T1000 (cell line): ENCODE measurements around the gene CKM.
"Not testable (repeated sequence)": the region's sequence is repeated elsewhere in the genome, so short reads cannot be mapped to it uniquely, and the experiment has no call there.

ENCODE experiments used
- DNase-seq: peaks from one replicate; lab custom pipeline; 2025; ENCODE audit warnings: mixed read lengths; lab: John Stamatoyannopoulos, UW

The CKM gene

DNA sequence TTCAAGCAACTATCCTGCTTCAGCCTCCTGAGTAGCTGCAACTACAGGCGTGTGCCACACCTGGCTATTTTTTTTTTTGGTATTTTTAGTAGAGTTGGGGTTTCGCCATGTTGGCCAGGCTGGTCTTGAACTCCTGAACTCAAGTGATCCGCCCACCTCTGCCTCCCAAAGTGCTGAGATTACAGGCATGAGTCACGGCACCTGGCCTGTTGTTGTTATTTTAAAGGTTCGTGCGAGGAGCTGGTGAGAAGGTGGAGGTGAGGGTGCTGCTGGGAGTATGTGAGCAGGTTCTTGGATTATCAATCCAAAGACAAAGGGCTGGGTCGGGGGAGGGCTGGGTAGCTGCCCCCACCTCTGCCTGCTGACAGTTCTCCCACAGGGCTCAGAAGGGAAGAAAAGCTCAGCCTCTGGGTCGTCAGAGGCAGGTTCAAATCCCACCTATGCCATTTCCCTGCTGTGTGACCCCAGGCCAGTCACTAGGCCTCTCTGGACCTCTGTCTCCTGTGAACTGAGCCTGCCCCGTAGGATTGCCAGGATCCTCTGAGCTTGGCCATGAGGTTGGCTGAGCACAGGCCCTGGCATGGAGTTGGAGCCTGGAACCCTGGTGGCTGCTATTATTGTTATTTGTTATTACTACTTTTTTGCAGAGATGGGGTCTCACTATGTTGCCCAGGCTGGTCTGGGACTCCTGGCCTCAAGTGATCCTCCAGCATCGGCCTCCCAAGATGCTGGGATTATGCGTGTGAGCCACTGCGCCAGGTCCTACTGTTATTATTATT, 1.5 kb downstream of the CKM start:
- no peak for DNase-seq

DNA sequence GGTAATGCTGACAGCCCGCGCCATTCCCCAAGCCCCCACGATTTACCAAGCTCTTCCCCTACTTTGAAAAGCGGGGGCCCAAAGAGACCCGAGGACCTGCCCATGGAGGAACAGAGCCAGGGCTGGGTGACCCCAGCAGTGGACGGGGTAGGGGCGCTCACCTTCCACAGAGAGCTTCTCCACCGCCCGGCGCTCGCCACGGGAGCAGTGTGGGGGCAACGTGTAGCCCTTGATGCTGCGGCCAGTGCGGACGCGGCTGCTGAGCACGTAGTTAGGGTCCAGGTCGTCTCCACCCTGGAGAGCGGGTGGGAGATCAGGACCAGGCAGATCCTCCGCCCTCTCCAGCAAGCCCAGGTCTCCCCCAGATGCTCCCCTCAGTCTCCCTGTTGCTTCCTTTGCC, 7.4 kb downstream of the CKM start:
- no peak for DNase-seq

DNA sequence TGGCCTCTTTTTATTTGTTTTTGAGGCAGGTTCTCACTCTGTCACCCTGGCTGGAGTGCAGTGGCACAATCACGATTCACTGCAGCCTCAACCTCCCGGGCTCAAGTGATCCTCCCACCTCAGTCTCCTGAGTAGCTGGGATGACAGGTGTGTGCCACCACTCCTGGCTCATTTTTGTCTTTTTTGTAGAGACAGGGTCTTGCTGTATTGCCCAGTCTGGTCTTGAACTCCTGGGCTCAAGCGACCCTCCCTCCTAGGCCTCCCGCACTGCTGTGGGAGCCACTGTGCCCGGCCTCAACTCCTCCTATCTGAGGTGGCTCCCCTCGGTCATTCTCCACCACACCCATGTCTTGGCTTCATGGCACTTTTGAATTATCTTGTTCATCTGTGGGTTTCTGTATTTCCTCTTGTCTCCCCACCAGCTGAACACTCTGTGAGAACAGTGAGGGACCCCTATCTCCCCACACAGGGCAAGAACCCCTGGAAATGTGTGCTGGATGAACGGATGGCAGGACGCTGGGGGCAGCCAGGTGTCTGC, 7.9 kb downstream of the CKM start:
- no peak for DNase-seq

DNA sequence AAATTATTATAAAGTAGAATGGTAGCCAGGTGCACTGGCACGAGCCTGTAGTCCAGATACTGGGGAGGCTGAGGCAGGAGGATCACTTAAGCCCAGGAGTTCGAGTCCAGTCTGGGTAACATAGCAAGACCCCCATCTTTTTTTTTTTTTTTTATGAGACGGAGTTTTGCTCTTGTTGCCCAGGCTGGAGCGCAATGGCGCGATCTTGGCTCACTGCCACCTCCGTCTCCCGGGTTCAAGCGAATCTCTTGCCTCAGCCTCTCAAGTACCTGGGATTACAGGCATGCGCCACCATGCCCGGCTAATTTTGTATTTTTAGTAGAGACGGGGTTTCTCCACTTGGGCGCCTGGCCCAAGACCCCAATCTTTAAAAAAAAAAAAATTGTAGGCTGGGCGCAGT, 10.4 kb downstream of the CKM start:
- not testable (repeated sequence) for DNase-seq

DNA sequence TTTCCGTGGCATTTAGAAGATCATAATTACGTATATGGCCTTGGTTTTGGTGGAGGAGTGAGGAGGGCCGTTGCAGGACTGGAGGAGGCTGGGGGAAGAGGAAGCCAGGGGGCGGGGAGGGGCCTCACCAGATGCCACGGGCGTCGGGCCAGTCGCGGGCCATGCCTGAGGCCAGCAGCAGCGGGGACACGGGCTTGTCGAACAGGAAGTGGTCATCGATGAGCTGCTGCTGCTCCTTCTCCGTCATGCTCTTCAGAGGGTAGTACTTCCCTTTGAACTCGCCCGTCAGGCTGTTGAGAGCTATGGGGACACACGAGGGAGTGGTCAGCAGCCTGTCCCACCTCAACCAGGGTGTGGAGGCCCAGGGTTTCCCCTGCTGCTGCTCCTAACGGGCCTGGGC, 11.1 kb downstream of the CKM start:
- no peak for DNase-seq

DNA sequence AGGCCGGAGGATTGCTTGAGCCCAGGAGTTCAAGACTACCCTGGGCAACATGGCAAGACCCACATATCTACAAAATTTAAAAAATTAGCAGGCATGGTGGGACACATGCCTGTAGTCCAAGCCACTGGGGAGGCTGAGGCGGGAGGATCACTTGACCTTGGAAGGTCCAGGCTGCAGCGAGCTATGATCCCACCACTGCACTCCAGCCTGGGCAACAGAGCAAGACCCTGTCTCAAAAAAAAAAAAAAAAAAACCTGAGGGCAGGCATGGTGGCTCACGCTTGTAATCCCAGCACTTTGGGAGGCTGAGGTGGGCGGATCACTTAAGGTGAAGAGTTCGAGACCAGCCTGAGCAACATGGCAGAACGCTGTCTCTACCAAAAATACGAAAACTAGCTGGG, 13.4 kb downstream of the CKM start:
- not testable (repeated sequence) for DNase-seq

DNA sequence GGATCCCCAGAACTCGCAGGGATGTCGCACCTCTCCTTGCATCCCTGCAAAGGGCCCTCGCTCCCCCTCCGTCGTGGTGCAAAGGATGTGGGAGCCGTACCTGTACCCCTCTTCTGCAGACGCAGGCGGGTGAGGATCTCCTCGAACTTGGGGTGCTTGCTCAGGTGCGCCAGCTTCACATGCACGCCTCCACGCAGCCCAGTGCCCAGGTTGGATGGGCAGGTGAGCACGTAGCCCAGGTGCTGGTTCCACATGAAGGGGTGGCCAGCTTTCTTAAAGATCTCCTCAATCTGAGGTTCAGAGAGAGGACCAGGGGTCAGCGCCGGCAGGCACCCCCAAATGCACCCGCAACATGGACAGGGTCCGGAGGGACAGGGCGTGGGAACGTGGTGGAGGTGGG, 15.3 kb downstream of the CKM start:
- DNase-seq: no peak

DNA sequence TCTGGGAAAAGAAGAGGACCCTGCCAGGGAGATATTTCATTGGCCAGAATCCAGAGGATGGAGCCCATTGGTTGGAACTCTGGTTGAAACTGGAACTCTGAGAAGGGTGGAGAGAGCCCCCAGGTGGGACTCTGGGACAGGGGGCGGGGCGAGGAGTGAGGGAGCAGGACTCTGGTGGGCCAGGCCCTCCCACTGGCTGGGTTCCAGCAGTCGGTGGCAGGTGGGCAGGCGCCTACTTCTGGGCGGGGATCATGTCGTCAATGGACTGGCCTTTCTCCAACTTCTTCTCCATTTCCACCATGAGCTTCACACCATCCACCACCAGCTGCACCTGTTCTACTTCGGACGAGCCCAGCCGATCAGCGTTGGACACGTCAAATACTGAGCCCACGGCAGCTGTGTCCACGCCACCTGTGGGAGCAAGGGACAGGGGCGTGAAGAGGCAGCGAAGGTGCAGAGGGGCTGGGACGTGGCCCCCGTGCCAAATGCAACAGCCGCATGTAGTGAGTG, 16.1 kb downstream of the CKM start:
- DNase-seq: no peak

DNA sequence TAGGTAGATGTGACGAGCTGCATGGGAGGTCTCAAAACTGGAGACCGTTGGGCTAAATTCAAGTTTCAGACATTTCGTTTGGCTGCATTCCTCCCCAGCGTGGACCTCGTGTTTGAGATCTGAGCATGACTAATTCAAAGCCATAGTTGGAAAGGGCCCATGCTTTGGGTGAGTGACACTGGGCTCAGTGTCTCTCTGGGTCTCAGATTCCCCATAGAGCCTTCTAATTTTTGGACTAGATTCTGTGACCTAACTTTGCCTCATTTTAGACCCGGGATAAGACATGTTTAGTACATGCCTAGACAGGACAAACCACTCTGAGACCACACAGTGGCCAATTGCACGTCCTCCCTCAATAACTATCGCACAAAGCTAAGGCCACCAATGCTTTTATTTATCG, 16.6 kb downstream of the CKM start:
- no peak for DNase-seq

DNA sequence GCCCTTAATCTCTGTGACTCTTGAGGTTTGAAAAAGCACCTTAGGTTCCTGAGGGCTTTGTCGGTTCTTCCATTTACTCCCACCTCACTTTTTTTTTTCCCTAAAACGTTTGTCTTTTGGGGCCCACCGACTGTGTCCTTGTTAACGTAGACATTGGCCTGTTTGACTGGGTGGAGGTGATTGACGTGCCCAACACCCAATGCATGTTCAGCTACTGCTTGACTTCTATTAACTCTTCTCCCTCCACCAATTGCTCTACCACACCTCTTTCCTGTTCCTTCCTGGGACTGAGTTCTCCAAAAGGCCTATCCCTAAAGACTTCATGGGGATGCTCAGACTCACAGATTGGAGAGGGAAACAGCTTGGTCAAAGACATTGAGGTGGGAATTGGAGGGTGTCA, 17.3 kb downstream of the CKM start:
- DNase-seq: no peak

DNA sequence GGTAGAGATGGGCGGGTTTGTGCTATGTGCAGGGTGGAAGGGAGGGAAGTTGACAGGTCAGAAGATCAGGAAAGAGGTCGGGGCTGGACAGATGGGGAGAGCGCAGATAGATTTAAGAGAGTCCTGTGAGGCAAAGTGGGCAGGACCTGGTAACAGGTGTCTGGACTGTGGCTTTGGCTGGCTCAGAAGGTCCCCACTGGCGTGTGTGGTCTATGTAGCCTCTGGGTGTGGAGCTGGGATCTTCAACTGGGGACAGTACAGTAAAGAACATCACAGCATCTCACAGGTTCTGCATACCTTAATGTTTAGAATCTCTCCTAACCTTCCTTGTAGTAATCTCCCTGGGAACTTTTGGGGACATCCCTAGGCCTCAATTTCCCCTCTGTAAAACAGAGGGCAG, 17.7 kb downstream of the CKM start:
- no peak for DNase-seq

DNA sequence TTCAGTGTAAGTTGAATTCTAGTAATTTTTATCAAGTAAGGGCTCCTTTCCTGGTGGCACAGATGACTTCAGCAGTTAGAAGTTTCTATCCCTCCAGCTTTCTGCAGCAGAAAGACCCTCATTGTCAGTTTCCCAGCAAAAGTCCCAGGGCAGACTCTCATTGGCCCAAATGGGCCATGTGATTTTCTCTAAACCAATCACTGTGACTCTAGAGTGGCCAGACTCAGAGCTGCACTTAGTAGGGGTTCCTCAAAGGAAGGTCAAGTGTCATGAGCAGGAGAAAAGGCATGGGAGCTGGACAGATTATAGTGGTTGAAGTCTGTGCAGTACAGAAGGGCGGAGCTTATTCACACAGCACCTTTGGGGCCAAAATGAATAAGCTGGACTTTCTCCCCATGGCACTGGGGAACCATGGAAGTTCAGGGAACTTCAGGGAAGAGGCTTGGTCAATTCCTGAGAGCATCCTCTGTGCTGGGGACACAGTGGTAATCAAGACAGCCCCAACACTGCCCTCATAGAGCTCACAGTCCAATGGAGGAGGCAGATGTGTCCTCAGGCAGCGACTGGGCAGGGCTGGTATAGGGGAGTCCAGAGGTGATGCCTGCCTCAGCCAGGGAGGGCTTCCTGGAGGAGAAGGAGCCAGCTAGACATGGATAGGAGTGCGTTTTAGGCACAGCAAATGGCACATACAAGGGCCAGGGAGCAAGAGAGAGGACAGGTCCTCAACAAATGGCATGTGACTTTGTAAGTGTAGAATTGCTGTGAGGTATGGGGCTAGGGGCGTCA, 18.3 kb downstream of the CKM start:
- DNase-seq: no peak

DNA sequence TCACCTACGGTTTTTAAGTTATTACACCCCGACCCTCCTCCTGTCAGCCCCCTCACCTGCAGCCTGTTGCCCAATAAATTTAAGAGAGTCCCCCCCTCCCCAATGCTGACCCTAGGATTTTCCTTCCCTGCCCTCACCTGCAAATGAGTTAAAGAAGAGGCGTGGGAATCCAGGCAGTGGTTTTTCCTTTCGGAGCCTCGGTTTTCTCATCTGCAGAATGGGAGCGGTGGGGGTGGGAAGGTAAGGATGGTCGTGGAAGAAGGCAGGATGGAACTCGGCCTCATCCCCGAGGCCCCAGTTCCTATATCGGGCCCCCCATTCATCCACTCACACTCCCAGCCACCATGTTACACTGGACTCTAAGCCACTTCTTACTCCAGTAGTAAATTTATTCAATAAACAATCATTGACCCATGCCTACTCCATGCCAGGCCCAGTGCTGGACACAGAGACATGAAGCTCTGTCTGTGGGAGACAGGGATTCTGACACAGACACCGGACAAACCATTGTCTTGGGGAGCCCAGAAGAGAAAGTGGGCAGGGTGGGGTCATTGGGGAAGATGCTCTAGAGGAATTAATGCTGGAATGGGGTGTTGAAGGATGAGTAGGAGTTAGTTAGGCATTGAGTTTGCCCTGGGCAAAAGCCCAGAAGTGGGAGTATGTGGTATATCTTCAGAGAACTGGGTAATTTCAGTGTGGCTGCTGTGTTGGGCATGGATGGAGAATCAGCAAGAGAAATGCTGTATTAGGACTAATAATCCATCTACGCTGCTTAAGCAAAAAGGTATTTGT, 19.2 kb downstream of the CKM start:
- DNase-seq: no peak

DNA sequence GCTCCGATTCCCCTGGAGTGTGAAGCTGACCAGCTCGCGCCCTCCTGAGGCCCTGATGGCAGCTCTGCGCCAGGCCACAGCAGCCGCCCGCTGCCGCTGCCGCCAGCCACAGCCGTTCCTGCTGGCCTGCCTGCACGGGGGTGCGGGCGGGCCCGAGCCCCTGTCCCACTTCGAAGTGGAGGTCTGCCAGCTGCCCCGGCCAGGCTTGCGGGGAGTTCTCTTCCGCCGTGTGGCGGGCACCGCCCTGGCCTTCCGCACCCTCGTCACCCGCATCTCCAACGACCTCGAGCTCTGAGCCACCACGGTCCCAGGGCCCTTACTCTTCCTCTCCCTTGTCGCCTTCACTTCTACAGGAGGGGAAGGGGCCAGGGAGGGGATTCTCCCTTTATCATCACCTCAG, 20.3 kb downstream of the CKM start:
- DNase-seq: no peak

DNA sequence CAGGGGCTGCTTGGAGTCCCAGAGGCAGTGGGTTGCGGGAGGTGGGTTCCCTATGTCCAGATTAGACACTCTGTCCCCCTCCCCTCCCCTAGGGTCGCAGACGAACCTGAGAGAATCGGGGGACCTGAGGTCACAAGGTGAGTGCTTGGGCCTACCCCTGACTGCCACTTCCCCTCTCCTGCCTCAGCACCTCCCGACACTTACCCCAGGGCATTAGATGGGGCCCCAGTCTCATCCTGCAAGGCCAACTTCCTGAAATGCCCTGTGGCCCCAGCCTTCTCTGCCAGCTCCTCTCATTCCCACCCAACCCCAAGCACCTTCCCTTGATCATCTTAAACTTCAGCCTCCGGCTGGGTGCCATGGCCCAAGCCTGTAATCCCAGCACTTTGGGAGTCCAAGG, 23.0 kb downstream of the CKM start:
- no peak for DNase-seq

DNA sequence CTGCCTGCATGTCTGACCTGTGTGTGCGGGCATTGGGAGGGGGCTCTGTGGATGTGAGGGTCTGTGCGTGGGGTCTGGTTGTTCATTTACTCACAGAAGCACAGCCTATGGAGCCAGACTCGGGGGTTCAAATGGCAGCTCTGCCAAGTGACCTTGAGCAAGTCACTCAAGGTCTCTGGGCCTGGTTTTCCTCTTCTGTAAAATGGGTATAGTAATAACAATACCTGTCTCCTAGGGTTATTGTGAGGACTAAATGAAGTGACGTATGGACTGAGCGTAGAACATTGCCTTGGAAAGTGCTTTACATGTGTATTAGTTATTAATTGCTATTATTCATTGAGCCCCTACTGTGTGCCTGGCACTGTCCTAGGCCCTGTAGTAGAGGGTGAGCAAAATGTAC, 24.4 kb downstream of the CKM start:
- DNase-seq: no peak

DNA sequence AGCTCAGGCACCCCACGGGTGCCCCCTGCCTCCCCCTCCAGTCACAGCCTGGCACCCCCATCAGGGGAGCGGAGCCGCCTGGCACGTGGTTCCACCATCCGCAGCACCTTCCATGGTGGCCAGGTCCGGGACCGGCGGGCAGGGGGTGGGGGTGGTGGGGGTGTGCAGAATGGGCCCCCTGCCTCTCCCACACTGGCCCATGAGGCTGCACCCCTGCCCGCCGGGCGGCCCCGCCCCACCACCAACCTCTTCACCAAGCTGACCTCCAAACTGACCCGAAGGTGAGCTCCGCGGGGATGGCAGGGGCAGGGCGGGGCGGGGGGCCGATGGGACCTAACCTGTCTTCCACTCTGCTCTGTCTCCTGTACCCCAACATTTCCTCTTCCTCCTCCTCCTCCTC, 25.0 kb downstream of the CKM start:
- DNase-seq: no peak

DNA sequence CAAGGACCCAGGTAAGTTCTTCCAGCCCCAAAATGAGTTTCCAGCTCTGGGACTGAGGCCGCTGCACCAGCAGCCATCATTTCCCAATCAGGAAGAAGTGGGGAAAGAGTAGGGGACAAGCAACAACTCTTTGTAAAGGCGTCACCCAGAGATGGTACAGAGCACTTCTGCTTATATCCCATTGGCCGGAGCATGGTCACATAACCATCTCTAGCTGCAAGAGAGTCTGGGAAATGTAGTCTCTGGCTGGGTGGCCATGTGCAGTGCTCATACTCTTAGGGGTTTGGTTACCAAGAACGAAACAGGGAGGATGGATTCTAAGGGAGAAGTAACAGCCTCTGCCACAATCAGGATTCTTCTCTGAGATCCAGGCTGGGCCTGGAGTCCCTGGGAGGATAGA, 26.3 kb downstream of the CKM start:
- DNase-seq: no peak

DNA sequence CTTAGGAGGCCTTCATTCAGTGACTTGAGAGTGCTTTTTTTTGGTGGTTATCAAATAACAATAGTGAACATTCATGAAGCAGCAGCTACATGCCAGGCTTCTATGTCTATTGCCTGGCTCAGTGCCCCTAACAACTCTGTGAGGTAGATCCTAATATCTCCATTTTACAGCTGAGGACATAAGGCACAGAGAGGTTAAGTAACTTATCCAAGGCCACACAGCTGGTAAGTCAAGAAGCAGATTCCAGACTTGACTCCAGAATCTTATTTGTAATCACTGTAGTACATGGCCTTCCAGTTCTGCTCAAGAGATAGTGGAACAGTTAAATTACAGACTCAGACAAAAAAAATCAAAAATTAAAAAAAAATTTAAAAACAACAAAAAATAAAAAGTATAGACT, 26.8 kb downstream of the CKM start:
- no peak for DNase-seq

DNA sequence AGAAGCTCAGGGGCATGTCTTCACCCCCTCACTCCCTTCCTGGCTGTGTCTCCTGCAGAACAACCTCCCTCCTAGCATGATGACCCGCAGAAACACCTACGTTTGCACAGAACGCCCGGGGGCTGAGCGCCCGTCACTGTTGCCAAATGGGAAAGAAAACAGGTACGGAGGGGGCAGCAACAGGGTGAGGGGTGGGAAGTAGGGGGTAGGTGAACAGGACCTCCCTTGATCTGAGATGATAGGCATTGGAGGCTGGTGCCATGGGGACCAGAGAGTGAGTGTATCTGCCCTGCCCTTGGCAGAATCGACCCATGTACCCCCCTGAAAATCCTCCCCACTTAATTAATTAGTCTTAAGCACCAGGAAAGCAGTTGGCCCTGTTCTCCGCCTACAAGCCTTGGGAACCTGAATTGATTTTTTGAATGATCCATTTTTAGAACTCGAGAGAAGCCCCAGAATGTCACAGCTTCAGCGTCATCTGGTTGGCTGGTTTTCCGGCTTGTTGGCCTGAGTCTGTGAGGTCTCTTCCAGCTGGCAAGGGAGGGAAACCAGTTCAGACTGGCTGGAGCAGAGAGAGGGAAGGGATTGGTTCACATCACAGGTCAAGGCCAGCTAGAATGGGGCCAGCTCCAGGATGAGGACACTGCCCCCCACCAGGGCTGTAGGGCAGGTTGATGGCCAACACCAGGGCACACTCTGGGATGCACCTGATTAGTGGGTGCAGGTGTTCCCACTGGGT, 28.2 kb downstream of the CKM start:
- DNase-seq: no peak

DNA sequence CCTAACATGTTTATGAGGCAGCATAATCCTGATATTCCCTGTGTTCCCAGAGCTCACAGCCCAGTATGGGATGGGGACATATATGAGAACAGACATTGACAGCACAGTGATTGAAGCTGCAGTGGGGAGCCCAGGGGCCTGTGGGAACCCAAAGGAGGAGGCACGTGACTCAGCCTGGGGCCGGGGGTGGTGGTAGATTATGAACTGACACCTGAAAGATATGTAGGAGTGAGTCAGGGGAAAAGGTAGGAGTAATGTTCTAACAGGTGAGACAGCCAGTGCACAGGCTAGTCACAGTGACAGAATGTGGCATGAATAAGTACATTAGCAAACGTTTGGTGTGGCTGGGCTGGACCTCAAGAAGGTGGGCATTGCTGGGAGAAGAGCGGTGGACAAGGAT, 29.0 kb downstream of the CKM start:
- no peak for DNase-seq

DNA sequence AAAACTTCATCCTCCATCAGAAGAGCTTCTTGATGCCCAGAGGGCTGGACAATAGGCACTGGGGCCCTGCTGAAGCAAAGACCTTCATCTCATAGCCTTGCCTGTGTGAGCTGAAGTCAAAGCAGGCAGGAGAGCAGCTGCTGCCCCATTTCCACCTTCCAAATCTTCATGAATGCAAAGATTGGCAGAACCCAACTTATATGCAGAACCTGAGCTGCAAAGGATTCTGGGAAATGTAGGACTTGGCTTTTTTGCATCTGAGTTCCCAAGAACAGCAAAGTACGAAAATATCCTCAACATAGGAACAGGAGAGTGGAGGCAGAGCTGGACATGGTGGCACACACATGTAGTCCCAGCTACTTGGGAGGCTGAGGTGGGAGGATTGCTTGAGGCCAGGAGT, 30.8 kb downstream of the CKM start:
- no peak for DNase-seq
